ENCODE data around the gene CLUH.

DNA sequence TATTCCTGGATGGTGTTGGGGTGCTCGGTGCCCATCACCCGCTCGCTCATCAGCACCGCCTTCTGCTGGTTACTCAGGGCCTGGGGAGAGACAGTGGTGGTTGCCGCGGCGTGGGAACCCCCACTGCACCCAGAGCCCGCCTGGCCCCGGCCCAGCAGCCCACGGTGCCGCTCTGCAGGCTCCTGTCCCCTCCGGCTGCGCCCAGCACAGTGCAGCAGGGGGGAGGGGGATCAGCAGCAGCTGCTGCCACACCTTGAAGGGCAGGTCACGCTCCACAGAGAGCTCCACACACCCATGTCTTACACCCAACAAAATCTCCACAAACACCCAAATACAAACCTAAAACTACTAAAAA lies 18.8 kb downstream of the CLUH start:
- TF ChIP-seq CTCF (IDR thresholded peaks at IDR 0.05; ENCODE audit: insufficient read depth, low read depth, low read length) (no peak), EZH2 (IDR thresholded peaks at IDR 0.05; ENCODE audit: insufficient read depth, low read length) (no peak)

Data from astrocyte (in vitro differentiated cells and primary cell).